ENCODE results near the gene LENG9. TPM values are rescaled to one million over a fixed set of nuclear protein-coding genes. Genes with fewer than 3 reads are reported as not detected.

The LENG9 gene
- total and polyA plus RNA-seq, 2 experiments from 2014 or later: 0.59 to 7.9 TPM

GRCh38 chr19:54481326-54481930 is 17.9 kb upstream of the LENG9 start:
- no peaks in the 10 kb centered on the region for H3K9me3 ChIP-seq (ENCODE audit: low read depth)
- no peaks in the 10 kb centered on the region for H3K79me2 ChIP-seq
- H3K27ac ChIP-seq: no peak overlapping the region
- no peak overlapping the region for H2AFZ ChIP-seq
- 19% methylated on average over 16 of the region's 16 CpGs for WGBS (ENCODE audit: low lambda C conversion rate, missing lambda C conversion rate)
- H3K9me2 ChIP-seq (replicated peaks; ENCODE audit: insufficient read depth): no peaks in the 10 kb centered on the region
- peak; percentile 79 for DNase-seq (ENCODE audit: low spot score)
- H3K4me3 ChIP-seq: no peak overlapping the region
- no peaks in the 10 kb centered on the region for H3K4me1 ChIP-seq (ENCODE audit: insufficient read depth)
- H3K36me3 ChIP-seq (replicated peaks; ENCODE audit: insufficient read depth, low read depth): no peaks in the 10 kb centered on the region
- H3K27me3 ChIP-seq: no peaks in the 10 kb centered on the region
- no peaks in the 10 kb centered on the region for H4K20me1 ChIP-seq (ENCODE audit: insufficient read depth, poor library complexity, severe bottlenecking)
- peak overlapping the region; percentile 53 for H3K4me2 ChIP-seq
- TF ChIP-seq CTCF (IDR thresholded peaks at IDR 0.05; ENCODE audit: poor library complexity): peak; percentile 75
- TF ChIP-seq EZH2 (IDR thresholded peaks at IDR 0.05; ENCODE audit: borderline replicate concordance): no peak
- TF ChIP-seq EZH2phosphoT487 (IDR thresholded peaks at IDR 0.05; ENCODE audit: low read depth, severe bottlenecking, unreplicated experiment): no peak

GRCh38 chr19:54480051-54480450 is 16.5 kb upstream of the LENG9 start:
- H3K4me2 ChIP-seq: no peak overlapping the region

GRCh38 chr19:54478677-54479266 is 15.2 kb upstream of the LENG9 start:
- Histone ChIP-seq H3K4me2 (no peak overlapping the region), H4K20me1 (ENCODE audit: insufficient read depth, poor library complexity, severe bottlenecking) (no peaks in the 10 kb centered on the region), H3K9me3 (ENCODE audit: low read depth) (no peaks in the 10 kb centered on the region), H3K9me2 (replicated peaks; ENCODE audit: insufficient read depth) (no peaks in the 10 kb centered on the region), H2AFZ (no peak overlapping the region), H3K79me2 (no peaks in the 10 kb centered on the region), H3K27me3 (no peaks in the 10 kb centered on the region), H3K4me1 (ENCODE audit: insufficient read depth) (peaks cover 4% of the 10 kb centered on the region), H3K36me3 (replicated peaks; ENCODE audit: insufficient read depth, low read depth) (no peaks in the 10 kb centered on the region), H3K27ac (no peak overlapping the region), H3K4me3 (no peak overlapping the region)
- peak; percentile 75 for DNase-seq (ENCODE audit: low spot score)
- TF ChIP-seq CTCF (IDR thresholded peaks at IDR 0.05; ENCODE audit: poor library complexity) (peak; percentile 70), EZH2 (IDR thresholded peaks at IDR 0.05; ENCODE audit: borderline replicate concordance) (no peak), EZH2phosphoT487 (IDR thresholded peaks at IDR 0.05; ENCODE audit: low read depth, severe bottlenecking, unreplicated experiment) (no peak)
- 15% methylated on average over 10 of the region's 10 CpGs for WGBS (ENCODE audit: low lambda C conversion rate, missing lambda C conversion rate)

More at GRCh38 chr19:54480051-54480450, 16.5 kb upstream of the LENG9 start:
- Histone ChIP-seq H3K27me3 (no peaks in the 10 kb centered on the region), H2AFZ (no peak overlapping the region), H3K27ac (no peak overlapping the region), H3K4me1 (ENCODE audit: insufficient read depth) (no peaks in the 10 kb centered on the region), H3K36me3 (replicated peaks; ENCODE audit: insufficient read depth, low read depth) (no peaks in the 10 kb centered on the region), H3K9me3 (ENCODE audit: low read depth) (no peaks in the 10 kb centered on the region), H4K20me1 (ENCODE audit: insufficient read depth, poor library complexity, severe bottlenecking) (no peaks in the 10 kb centered on the region), H3K9me2 (replicated peaks; ENCODE audit: insufficient read depth) (no peaks in the 10 kb centered on the region), H3K4me3 (no peak overlapping the region), H3K79me2 (no peaks in the 10 kb centered on the region)
- 77% methylated on average over 2 of the region's 2 CpGs for WGBS (ENCODE audit: low lambda C conversion rate, missing lambda C conversion rate)
- no peak for TF ChIP-seq EZH2phosphoT487 (IDR thresholded peaks at IDR 0.05; ENCODE audit: low read depth, severe bottlenecking, unreplicated experiment)
- TF ChIP-seq EZH2 (IDR thresholded peaks at IDR 0.05; ENCODE audit: borderline replicate concordance): no peak
- TF ChIP-seq CTCF (IDR thresholded peaks at IDR 0.05; ENCODE audit: poor library complexity): no peak
- no peak for DNase-seq (ENCODE audit: low spot score)

Measured in hepatocyte (in vitro differentiated cells).